Bronchial epithelial cell (primary cell): ENCODE measurements around the gene MBD2. TPM values are rescaled to one million over a fixed set of nuclear protein-coding genes. Genes with fewer than 3 reads are reported as not detected.

ENCODE experiments used
- DNase-seq: peaks from one replicate; pipeline ENCODE4 v3.0.0-alpha.2; 2010; ENCODE audit warnings: low read depth
- FAIRE-seq: peaks from 2 replicates; lab custom pipeline; 2011; peaks lifted over from hg19 to GRCh38; lab: Jason Lieb, UNC
- H3K27me3 ChIP-seq: 2 replicates; pipeline ENCODE4 v1.5.1; 2011; ENCODE audit warnings: low read length; ENCODE audit not compliant: control insufficient read depth, insufficient read depth
- H3K36me3 ChIP-seq: 2 replicates; pipeline ENCODE4 v1.5.1; 2011; ENCODE audit warnings: low read length; ENCODE audit not compliant: control insufficient read depth, insufficient read depth
- H3K4me3 ChIP-seq: 2 replicates; pipeline ENCODE4 v1.5.1; 2011; ENCODE audit warnings: mild to moderate bottlenecking, low read depth, low read length, control low read depth
- total RNA-seq: library from RNA; depleted of rRNA; stranded (reverse); fragments of >200 nt; gene quantifications from 2 replicates; pipeline ENCODE4 v1.2.1, GENCODE V29; 2014
- TF ChIP-seq, protein P1 (sequence below): IDR thresholded peaks from 2 replicates; pipeline ENCODE4 v1.5.1; 2011; ENCODE audit warnings: mild to moderate bottlenecking, moderate library complexity, low read length, control low read depth, inconsistent platforms; ENCODE audit not compliant: insufficient read depth, severe bottlenecking

MBD2 gene
- total RNA-seq, 1 donor from 2014 or later: 36.3 TPM

DNA sequence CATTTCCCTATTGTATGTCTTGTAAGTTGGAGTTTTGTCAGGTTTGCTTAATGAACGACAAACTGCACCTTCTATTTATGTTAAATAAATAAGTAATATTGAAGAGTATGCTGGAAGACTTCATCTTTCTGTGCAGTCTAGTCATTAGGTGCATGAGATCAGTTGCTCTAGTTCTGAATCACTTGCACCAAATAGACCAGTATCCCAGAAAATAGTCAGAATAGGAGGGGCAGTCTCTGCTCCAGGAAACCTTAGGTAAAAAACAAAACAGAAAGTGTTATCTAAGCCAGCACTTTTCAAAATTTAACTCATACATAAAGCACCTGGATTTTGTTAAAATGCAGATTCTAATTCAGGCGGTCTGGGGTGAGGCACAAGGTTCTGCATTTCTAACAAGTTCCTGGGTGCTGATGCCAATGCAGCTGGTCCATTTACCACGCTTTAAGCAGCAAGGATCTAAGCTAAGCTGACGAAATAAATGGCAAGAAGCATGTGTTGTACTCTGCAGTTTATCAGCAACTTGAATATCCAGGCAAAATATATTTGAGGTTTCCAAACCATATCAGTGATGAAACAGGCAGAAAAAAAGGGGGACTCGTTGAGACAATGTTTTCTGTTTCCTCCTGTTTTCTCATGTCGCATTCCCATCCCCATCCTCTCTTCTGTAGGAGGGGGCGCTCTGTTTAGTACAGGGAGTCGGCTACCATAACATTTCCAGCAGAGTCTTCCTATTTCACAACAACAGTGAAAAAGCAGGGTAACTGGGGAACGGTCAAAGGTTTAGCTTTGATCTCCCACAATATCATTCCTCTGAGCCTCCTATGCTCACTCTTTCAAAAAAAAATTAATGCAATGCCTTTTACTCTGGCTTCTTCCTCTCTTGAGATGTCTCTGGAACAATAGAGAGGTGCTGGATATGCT is 106.4 kb downstream of the MBD2 start:
- H3K36me3 ChIP-seq: no peaks in the 10 kb centered on the region
- TF ChIP-seq, protein P1, sequence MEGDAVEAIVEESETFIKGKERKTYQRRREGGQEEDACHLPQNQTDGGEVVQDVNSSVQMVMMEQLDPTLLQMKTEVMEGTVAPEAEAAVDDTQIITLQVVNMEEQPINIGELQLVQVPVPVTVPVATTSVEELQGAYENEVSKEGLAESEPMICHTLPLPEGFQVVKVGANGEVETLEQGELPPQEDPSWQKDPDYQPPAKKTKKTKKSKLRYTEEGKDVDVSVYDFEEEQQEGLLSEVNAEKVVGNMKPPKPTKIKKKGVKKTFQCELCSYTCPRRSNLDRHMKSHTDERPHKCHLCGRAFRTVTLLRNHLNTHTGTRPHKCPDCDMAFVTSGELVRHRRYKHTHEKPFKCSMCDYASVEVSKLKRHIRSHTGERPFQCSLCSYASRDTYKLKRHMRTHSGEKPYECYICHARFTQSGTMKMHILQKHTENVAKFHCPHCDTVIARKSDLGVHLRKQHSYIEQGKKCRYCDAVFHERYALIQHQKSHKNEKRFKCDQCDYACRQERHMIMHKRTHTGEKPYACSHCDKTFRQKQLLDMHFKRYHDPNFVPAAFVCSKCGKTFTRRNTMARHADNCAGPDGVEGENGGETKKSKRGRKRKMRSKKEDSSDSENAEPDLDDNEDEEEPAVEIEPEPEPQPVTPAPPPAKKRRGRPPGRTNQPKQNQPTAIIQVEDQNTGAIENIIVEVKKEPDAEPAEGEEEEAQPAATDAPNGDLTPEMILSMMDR: no peak
- no peak for FAIRE-seq

DNA sequence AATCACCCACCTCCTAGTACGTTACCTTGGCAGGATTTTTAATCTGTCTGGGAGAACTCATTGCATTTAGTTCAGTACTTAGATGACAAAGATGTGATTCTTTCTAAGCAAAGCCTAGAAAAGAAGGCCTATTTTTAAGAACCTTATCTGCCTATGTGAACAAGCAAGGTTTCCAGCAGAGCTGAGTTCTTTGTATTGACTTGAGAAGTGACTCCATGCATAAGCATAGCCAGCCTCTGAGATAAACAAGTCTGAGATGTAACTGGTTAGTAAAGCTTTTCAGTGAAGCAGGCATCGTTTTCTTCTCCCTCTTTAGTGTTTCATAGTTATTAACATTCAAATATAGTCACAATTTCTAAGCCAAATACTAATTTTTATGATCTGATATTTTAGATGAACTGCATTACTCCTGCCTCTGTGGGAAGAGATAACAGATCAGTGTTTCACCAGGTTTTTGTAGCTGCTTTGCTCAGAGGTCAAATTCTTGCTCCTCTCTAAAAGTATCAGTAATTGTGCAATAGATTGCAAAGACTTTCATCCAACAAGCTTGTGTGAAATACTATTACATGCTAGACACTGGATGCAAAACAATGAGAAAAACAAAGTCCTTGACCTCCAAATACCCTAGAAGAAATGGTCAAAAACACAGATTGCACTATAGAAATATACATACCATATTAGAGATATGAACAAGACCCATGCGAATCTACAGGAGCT is 107.8 kb downstream of the MBD2 start:
- Histone ChIP-seq H3K36me3 (no peaks in the 10 kb centered on the region), H3K27me3 (no peaks in the 10 kb centered on the region), H3K4me3 (no peak overlapping the region)
- FAIRE-seq: no peak
- DNase-seq: no peak
- TF ChIP-seq, protein P1: no peak

More for the DNA sequence above, 106.4 kb downstream of the MBD2 start:
- Histone ChIP-seq H3K4me3 (no peak overlapping the region), H3K27me3 (no peaks in the 10 kb centered on the region)
- no peak for DNase-seq

DNA sequence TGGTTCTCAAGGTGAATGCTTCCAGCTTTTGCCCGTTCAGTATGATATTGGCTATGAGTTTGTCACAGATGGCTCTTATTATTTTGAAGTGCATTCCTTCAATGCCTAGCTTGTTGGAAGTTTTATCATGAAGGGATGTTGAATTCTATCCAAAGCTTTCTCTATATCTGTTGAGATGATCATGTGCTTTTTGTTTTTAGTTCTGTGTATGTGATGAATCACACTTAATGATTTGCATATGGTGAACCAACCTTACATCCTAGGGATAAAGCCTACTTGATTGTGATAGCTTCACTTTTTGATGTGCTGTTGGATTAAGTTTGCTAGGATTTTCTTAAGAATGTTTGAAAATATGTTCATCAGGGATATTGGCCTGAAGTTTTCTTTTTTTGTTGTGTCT is 112.1 kb downstream of the MBD2 start:
- no peak overlapping the region for H3K4me3 ChIP-seq
- DNase-seq (no peak), FAIRE-seq (no peak)
- H3K36me3 ChIP-seq: no peaks in the 10 kb centered on the region
- TF ChIP-seq, protein P1: no peak
- H3K27me3 ChIP-seq: no peaks in the 10 kb centered on the region

GRCh38 chr18:54109131-54109683 is 115.3 kb downstream of the MBD2 start:
- H3K4me3 ChIP-seq: no peak overlapping the region
- TF ChIP-seq, protein P1: no peak
- peak; percentile 32 for FAIRE-seq
- H3K36me3 ChIP-seq: no peaks in the 10 kb centered on the region
- no peaks in the 10 kb centered on the region for H3K27me3 ChIP-seq
- DNase-seq: peak; percentile 98

- no peak for FAIRE-seq
- Histone ChIP-seq H3K4me3 (no peak overlapping the region), H3K27me3 (peaks cover 2% of the 10 kb centered on the region), H3K36me3 (no peaks in the 10 kb centered on the region)
- TF ChIP-seq, protein P1: no peak
- DNase-seq: peak; percentile 59
Observed at GRCh38 chr18:54102123-54102522, 122.3 kb downstream of the MBD2 start.

Other genes with a start within 250 kb of the MBD2 start
- gene POLI, start 44.8 kb upstream of the MBD2 start, total RNA-seq: 9.0 and 16.1 TPM in 2 replicates
- not detected in 2 replicates for gene STARD6, start 133.2 kb upstream of the MBD2 start, total RNA-seq
- gene C18orf54, start 133.2 kb upstream of the MBD2 start, total RNA-seq: 1.1 and 2.0 TPM in 2 replicates